MCF 10A (cell line): Measurements from ENCODE around the gene TMEM114. TPM values are rescaled to one million over a fixed set of nuclear protein-coding genes. Genes with fewer than 3 reads are reported as not detected.

Experiments
- BruUV-seq: library from RNA; stranded (reverse); fragments of 400-500 nt; replicated peaks from 2 replicates; lab custom pipeline; 2021; lab: Mats Ljungman, UMichigan
- CTCF ChIA-PET: fragments of 300-600 bp; sonication (Branson Sonifier 250); formaldehyde crosslinking; extraction: SDS; loops from one replicate; lab custom pipeline; 2021; ENCODE audit warnings: antibody characterized with exemption, inconsistent platforms; lab: Yijun Ruan, JAX
- POLR2A ChIA-PET: fragments of 300-600, 350-650 bp; sonication (Branson Sonifier 250); formaldehyde crosslinking; extraction: SDS; loops from one replicate; lab custom pipeline; 2020; ENCODE audit warnings: antibody characterized with exemption, inconsistent platforms; lab: Yijun Ruan, JAX
- DNase-seq: peaks from one replicate; pipeline ENCODE4 v3.0.0-alpha.2; 2018; ENCODE audit not compliant: unreplicated experiment
- H3K27ac Mint-ChIP-seq: one replicate; pipeline ENCODE4 v1.8.0; 2022; ENCODE audit warnings: mild to moderate bottlenecking, low read depth, mixed read lengths; ENCODE audit not compliant: unreplicated experiment
- H3K27me3 Mint-ChIP-seq: one replicate; pipeline ENCODE4 v1.8.0; 2022; ENCODE audit warnings: mixed read lengths; ENCODE audit not compliant: insufficient read depth, unreplicated experiment
- H3K36me3 Mint-ChIP-seq: one replicate; pipeline ENCODE4 v1.8.0; 2022; ENCODE audit warnings: mild to moderate bottlenecking, moderate library complexity, mixed read lengths; ENCODE audit not compliant: insufficient read depth, unreplicated experiment
- H3K4me1 Mint-ChIP-seq: one replicate; pipeline ENCODE4 v1.8.0; 2022; ENCODE audit warnings: mixed read lengths; ENCODE audit not compliant: insufficient read depth, unreplicated experiment
- H3K4me3 Mint-ChIP-seq: one replicate; pipeline ENCODE4 v1.8.0; 2022; ENCODE audit warnings: mild to moderate bottlenecking, moderate library complexity, mixed read lengths; ENCODE audit not compliant: unreplicated experiment
- H3K9me3 Mint-ChIP-seq: one replicate; pipeline ENCODE4 v1.8.0; 2022; ENCODE audit warnings: mixed read lengths; ENCODE audit not compliant: unreplicated experiment
- CTCF ChIP-seq: fragments of 200-600 bp; IDR thresholded peaks from one replicate; pipeline ENCODE4 v1.8.0; 2022; ENCODE audit warnings: antibody characterized with exemption, mild to moderate bottlenecking; ENCODE audit not compliant: unreplicated experiment
- intact Hi-C: fragments of 100-400 bp; cut with micrococcal nuclease; formaldehyde crosslinking; loops from 2 replicates; pipeline ENCODE4 v1.14.1; 2022
- total RNA-seq: library from RNA; stranded (reverse); gene quantifications from 2 replicates; pipeline ENCODE4 v1.2.3, GENCODE V29; 2022

Gene TMEM114
- total RNA-seq, 1 experiment from 2014 or later: not detected

GRCh38 chr16:8549843-8550412 is 40.4 kb downstream of the TMEM114 start:
- no peak for DNase-seq
- Mint-ChIP-seq H3K4me1 (no peaks in the 10 kb centered on the region), H3K27ac (no peak overlapping the region), H3K9me3 (no peaks in the 10 kb centered on the region), H3K4me3 (no peak overlapping the region), H3K27me3 (peaks cover 88% of the 10 kb centered on the region), H3K36me3 (no peaks in the 10 kb centered on the region)
- intact Hi-C loops: no loop called here
- CTCF ChIA-PET: interaction anchor here (0.5 kb wide), 1 partner anchor 17 kb away, joined by 3 read pairs; no protein-coding TSS in a partner anchor
- no peak for TF ChIP-seq CTCF
- POLR2A ChIA-PET: no interaction called here
- BruUV-seq: no TSS peak

- POLR2A ChIA-PET: no interaction called here
- no peak overlapping the region for H3K27ac Mint-ChIP-seq
- no peak overlapping the region for H3K4me3 Mint-ChIP-seq
- peaks cover 88% of the 10 kb centered on the region for H3K27me3 Mint-ChIP-seq
- TF ChIP-seq CTCF: no peak
- H3K9me3 Mint-ChIP-seq: no peaks in the 10 kb centered on the region
- no peak for DNase-seq
- H3K36me3 Mint-ChIP-seq: no peaks in the 10 kb centered on the region
- BruUV-seq: no TSS peak
- H3K4me1 Mint-ChIP-seq: no peaks in the 10 kb centered on the region
- intact Hi-C loops: no loop called here
- CTCF ChIA-PET: interaction anchor here (0.6 kb wide), 1 partner anchor 103 kb away, joined by 3 read pairs; no protein-coding TSS in a partner anchor
Observed at GRCh38 chr16:8548166-8548565, 42.1 kb downstream of the TMEM114 start.

GRCh38 chr16:8547762-8548161 is 42.5 kb downstream of the TMEM114 start:
- CTCF ChIA-PET: interaction anchor here (0.6 kb wide), 2 partner anchors 11 to 104 kb away, joined by 3 read pairs; no protein-coding TSS in a partner anchor
- no TSS peak for BruUV-seq
- TF ChIP-seq CTCF: no peak
- Mint-ChIP-seq H3K36me3 (no peaks in the 10 kb centered on the region), H3K9me3 (no peaks in the 10 kb centered on the region), H3K4me1 (no peaks in the 10 kb centered on the region), H3K27me3 (peaks cover 87% of the 10 kb centered on the region), H3K4me3 (no peak overlapping the region), H3K27ac (no peak overlapping the region)
- intact Hi-C loops: no loop called here
- POLR2A ChIA-PET: no interaction called here
- DNase-seq: no peak

GRCh38 chr16:8544406-8544805 is 45.9 kb downstream of the TMEM114 start:
- no peak for DNase-seq
- intact Hi-C loops: no loop called here
- H3K9me3 Mint-ChIP-seq: no peaks in the 10 kb centered on the region
- no peak overlapping the region for H3K27ac Mint-ChIP-seq
- no peak for TF ChIP-seq CTCF
- ChIA-PET CTCF (no interaction called here), POLR2A (interaction anchor here (0.7 kb wide), 1 partner anchor 9 kb away, joined by 3 read pairs; no protein-coding TSS in a partner anchor)
- H3K4me3 Mint-ChIP-seq: no peak overlapping the region
- H3K27me3 Mint-ChIP-seq: peaks cover 77% of the 10 kb centered on the region
- no peaks in the 10 kb centered on the region for H3K36me3 Mint-ChIP-seq
- no peaks in the 10 kb centered on the region for H3K4me1 Mint-ChIP-seq
- no TSS peak for BruUV-seq
